VCaP (cell line): ENCODE results near the gene SMOC1.

ENCODE experiments used
- H3K27ac ChIP-seq: fragments of 450-650 bp; 2 replicates; pipeline ENCODE4 v1.5.1; 2017
- CTCF ChIP-seq: fragments of 450-650 bp; conservative IDR thresholded peaks from 2 replicates; pipeline ENCODE4 v1.5.1; 2017; ENCODE audit warnings: mild to moderate bottlenecking, moderate library complexity

SMOC1 gene

GRCh38 chr14:69972755-69973154 is 93.5 kb downstream of the SMOC1 start:
- H3K27ac ChIP-seq = no peak overlapping the region
- no peak for TF ChIP-seq CTCF

- no peak overlapping the region for H3K27ac ChIP-seq
- TF ChIP-seq CTCF = no peak
Measured at GRCh38 chr14:69973846-69974245, 94.6 kb downstream of the SMOC1 start.

- H3K27ac ChIP-seq = no peak overlapping the region
- TF ChIP-seq CTCF = no peak
Measured at GRCh38 chr14:69979882-69980281, 100.7 kb downstream of the SMOC1 start.

- TF ChIP-seq CTCF = no peak
- no peak overlapping the region for H3K27ac ChIP-seq
Measured at GRCh38 chr14:69980457-69981425, 101.5 kb downstream of the SMOC1 start.

- H3K27ac ChIP-seq = no peak overlapping the region
- no peak for TF ChIP-seq CTCF
Measured at GRCh38 chr14:69982220-69982839, 103.1 kb downstream of the SMOC1 start.

GRCh38 chr14:69982886-69983285 is 103.7 kb downstream of the SMOC1 start:
- no peak overlapping the region for H3K27ac ChIP-seq
- no peak for TF ChIP-seq CTCF

GRCh38 chr14:69983317-69983716 is 104.1 kb downstream of the SMOC1 start:
- H3K27ac ChIP-seq = no peak overlapping the region
- TF ChIP-seq CTCF = no peak
